H9 (cell line): Measurements from ENCODE around the gene FHIT. TPM values are rescaled to one million over a fixed set of nuclear protein-coding genes. Genes with fewer than 3 reads are reported as not detected.

Experiments
- DNase-seq: peaks from one replicate; pipeline ENCODE4 v3.0.0-alpha.2; 2017
- H2AFZ ChIP-seq: one replicate; pipeline ENCODE4 v1.6.1; 2013; ENCODE audit warnings: mild to moderate bottlenecking, low read length, control low read depth, moderate library complexity
- H2AK5ac ChIP-seq: 2 replicates; pipeline ENCODE4 v1.6.1; 2013; ENCODE audit warnings: low read length, control low read depth, mixed read lengths; ENCODE audit not compliant: insufficient read length
- H2BK120ac ChIP-seq: one replicate; pipeline ENCODE4 v1.6.1; 2013; ENCODE audit warnings: low read depth, mild to moderate bottlenecking, low read length, control low read depth, inconsistent platforms; ENCODE audit not compliant: poor library complexity, severe bottlenecking
- H2BK12ac ChIP-seq: 2 replicates; pipeline ENCODE4 v1.6.1; 2013; ENCODE audit warnings: low read length, control low read depth, mixed read lengths, low read depth; ENCODE audit not compliant: insufficient read length
- H2BK15ac ChIP-seq: 2 replicates; pipeline ENCODE4 v1.6.1; 2013; ENCODE audit warnings: low read depth, low read length, control low read depth
- H2BK20ac ChIP-seq: one replicate; pipeline ENCODE4 v1.6.1; 2013; ENCODE audit warnings: low read depth, mild to moderate bottlenecking, low read length, control low read depth, inconsistent platforms; ENCODE audit not compliant: poor library complexity, severe bottlenecking
- H2BK5ac ChIP-seq: 2 replicates; pipeline ENCODE4 v1.6.1; 2013; ENCODE audit warnings: low read length, control low read depth, mixed read lengths; ENCODE audit not compliant: insufficient read length
- H3K14ac ChIP-seq: 2 replicates; pipeline ENCODE4 v1.6.1; 2013; ENCODE audit warnings: low read length, control low read depth; ENCODE audit not compliant: insufficient read depth
- H3K18ac ChIP-seq: 2 replicates; pipeline ENCODE4 v1.6.1; 2013; ENCODE audit warnings: low read depth, mild to moderate bottlenecking, mixed read lengths, low read length, control low read depth; ENCODE audit not compliant: insufficient read length
- H3K23ac ChIP-seq: 2 replicates; pipeline ENCODE4 v1.6.1; 2013; ENCODE audit warnings: low read length, control low read depth, mixed read lengths, low read depth; ENCODE audit not compliant: insufficient read length
- H3K23me2 ChIP-seq: 2 replicates; pipeline ENCODE4 v1.6.1; 2013; ENCODE audit warnings: low read depth, mild to moderate bottlenecking, mixed read lengths, low read length, control low read depth; ENCODE audit not compliant: insufficient read length, poor library complexity, severe bottlenecking
- H3K27ac ChIP-seq: 2 replicates; pipeline ENCODE4 v1.5.1; 2013; ENCODE audit warnings: low read length, control low read depth, mixed read lengths, low read depth; ENCODE audit not compliant: insufficient read length
- H3K27me3 ChIP-seq: 2 replicates; pipeline ENCODE4 v1.6.1; 2013; ENCODE audit warnings: low read length, control low read depth, inconsistent platforms; ENCODE audit not compliant: insufficient read depth
- H3K4ac ChIP-seq: 2 replicates; pipeline ENCODE4 v1.6.1; 2013; ENCODE audit warnings: low read depth, mild to moderate bottlenecking, control low read depth, inconsistent platforms, low read length, moderate library complexity
- H3K4me1 ChIP-seq: 2 replicates; pipeline ENCODE4 v1.6.1; 2013; ENCODE audit warnings: low read length, control low read depth, inconsistent platforms; ENCODE audit not compliant: insufficient read depth
- H3K4me2 ChIP-seq: 2 replicates; pipeline ENCODE4 v1.6.1; 2013; ENCODE audit warnings: low read length, control low read depth, mixed read lengths; ENCODE audit not compliant: insufficient read length, insufficient read depth
- H3K56ac ChIP-seq: 2 replicates; pipeline ENCODE4 v1.6.1; 2013; ENCODE audit warnings: low read depth, mild to moderate bottlenecking, mixed read lengths, low read length, control low read depth; ENCODE audit not compliant: insufficient read length
- H3K79me1 ChIP-seq: 2 replicates; pipeline ENCODE4 v1.6.1; 2013; ENCODE audit warnings: low read depth, mild to moderate bottlenecking, moderate library complexity, low read length, control low read depth, inconsistent platforms; ENCODE audit not compliant: insufficient read depth, poor library complexity, severe bottlenecking
- H3K79me2 ChIP-seq: 2 replicates; pipeline ENCODE4 v1.6.1; 2013; ENCODE audit warnings: low read length, control low read depth, inconsistent platforms; ENCODE audit not compliant: insufficient read depth
- H3K9ac ChIP-seq: 2 replicates; pipeline ENCODE4 v1.6.1; 2013; ENCODE audit warnings: low read length, control low read depth, mixed read lengths; ENCODE audit not compliant: insufficient read length; ENCODE audit errors: extremely low read depth
- H3K9me3 ChIP-seq: one replicate; pipeline ENCODE4 v1.6.1; 2013; ENCODE audit warnings: low read depth, low read length, inconsistent platforms; ENCODE audit not compliant: control insufficient read depth
- H3T11ph ChIP-seq: one replicate; pipeline ENCODE4 v1.6.1; 2013; ENCODE audit warnings: mild to moderate bottlenecking, low read length, control low read depth, inconsistent platforms
- H4K20me1 ChIP-seq: one replicate; pipeline ENCODE4 v1.6.1; 2013; ENCODE audit not compliant: control insufficient read depth, insufficient read length, insufficient read depth
- H4K5ac ChIP-seq: 2 replicates; pipeline ENCODE4 v1.6.1; 2013; ENCODE audit warnings: low read depth, mild to moderate bottlenecking, mixed read lengths, low read length, control low read depth; ENCODE audit not compliant: insufficient read length
- H4K8ac ChIP-seq: replicated peaks from 2 replicates; pipeline ENCODE4 v1.6.1; 2013; ENCODE audit warnings: low read length, control low read depth, mixed read lengths, low read depth; ENCODE audit not compliant: insufficient read length
- H4K91ac ChIP-seq: 2 replicates; pipeline ENCODE4 v1.6.1; 2013; ENCODE audit warnings: low read depth, mild to moderate bottlenecking, moderate library complexity, mixed read lengths, low read length, control low read depth; ENCODE audit not compliant: insufficient read length
- H3K27ac Mint-ChIP-seq, 3 experiments: 2 replicates in 2 of 3; 3 replicates in 1 of 3; pipeline ENCODE4 v1.8.0; 2020 to 2021; ENCODE audit warnings: mixed read lengths in 3 of 3, mild to moderate bottlenecking in 1 of 3, moderate library complexity in 1 of 3
- H3K27me3 Mint-ChIP-seq: 2 replicates; pipeline ENCODE4 v1.8.0; 2021; ENCODE audit warnings: low read depth, mild to moderate bottlenecking, moderate library complexity, mixed read lengths
- H3K36me3 Mint-ChIP-seq, 3 experiments: 2 replicates in 2 of 3; 3 replicates in 1 of 3; pipeline ENCODE4 v1.8.0; 2020 to 2021; ENCODE audit warnings: low read depth in 3 of 3, mixed read lengths in 3 of 3; ENCODE audit not compliant: insufficient read depth in 1 of 3
- H3K4me1 Mint-ChIP-seq, 2 experiments: 2 replicates each; pipeline ENCODE4 v1.8.0; 2020; ENCODE audit warnings: mixed read lengths in 2 of 2
- H3K4me3 Mint-ChIP-seq, 2 experiments: 2 replicates in 1 of 2; 3 replicates in 1 of 2; pipeline ENCODE4 v1.8.0; 2020 to 2021; ENCODE audit warnings: mild to moderate bottlenecking in 2 of 2, mixed read lengths in 2 of 2, moderate library complexity in 1 of 2
- H3K9me3 Mint-ChIP-seq, 2 experiments: 2 replicates in 1 of 2; 3 replicates in 1 of 2; pipeline ENCODE4 v1.8.0; 2020; ENCODE audit warnings: mild to moderate bottlenecking in 2 of 2, mixed read lengths in 2 of 2, moderate library complexity in 1 of 2
- CTCF ChIP-seq: fragments of 200-600 bp; sonication (generic); conservative IDR thresholded peaks from 3 replicates; pipeline ENCODE4 v1.8.0; 2021; ENCODE audit warnings: antibody characterized with exemption, mild to moderate bottlenecking
- WGBS: extraction: QIAGEN DNeasy Blood & Tissue Kit; methylation state at CpG from one replicate; pipeline ENCODE4 v1.1.7; 2013; ENCODE audit warnings: missing lambda C conversion rate, low lambda C conversion rate, mixed read lengths; ENCODE audit not compliant: insufficient read length; ENCODE audit errors: extremely low coverage; 5-methylcytosine and 5-hydroxymethylcytosine counted together
- total RNA-seq: library from RNA; stranded (reverse); gene quantifications from 2 replicates; pipeline ENCODE4 v1.2.1, GENCODE V29; 2021

The FHIT gene
- total RNA-seq, 1 experiment from 2014 or later: 3.0 TPM

GRCh38 chr3:61247191-61247590 is 4.1 kb downstream of the FHIT start:
- H2BK20ac ChIP-seq: no peak overlapping the region

More at GRCh38 chr3:61247191-61247590, 4.1 kb downstream of the FHIT start:
- no CpG with 5 or more reads among the region's 4 CpGs for WGBS
- no peak overlapping the region for H2BK5ac ChIP-seq
- no peaks in the 10 kb centered on the region for H3K36me3 Mint-ChIP-seq
- H3K27ac ChIP-seq: no peak overlapping the region
- no peak overlapping the region for H2AK5ac ChIP-seq
- no peak overlapping the region for H2AFZ ChIP-seq
- no peak overlapping the region for H3K14ac ChIP-seq
- no peak overlapping the region for H4K91ac ChIP-seq
- H3K9me3 Mint-ChIP-seq: no peaks in the 10 kb centered on the region
- no peak overlapping the region for H3K23ac ChIP-seq
- no peak overlapping the region for H3K18ac ChIP-seq
- H3K56ac ChIP-seq: no peak overlapping the region
- H3K9me3 ChIP-seq: no peaks in the 10 kb centered on the region
- H4K8ac ChIP-seq: no peak overlapping the region
- no peak overlapping the region for H2BK120ac ChIP-seq
- no peak overlapping the region for H3T11ph ChIP-seq
- peaks cover 2% of the 10 kb centered on the region; the same call in 1 of the 2 replicates for H3K4me1 ChIP-seq
- H3K27ac Mint-ChIP-seq: no peak overlapping the region; a peak in 1 of 7 replicates
- no peaks in the 10 kb centered on the region for H3K27me3 Mint-ChIP-seq
- H3K4ac ChIP-seq: no peak overlapping the region
- H3K9ac ChIP-seq: no peak overlapping the region
- H3K79me1 ChIP-seq: no peaks in the 10 kb centered on the region
- no peak for DNase-seq
- H3K23me2 ChIP-seq: peaks cover 7% of the 10 kb centered on the region
- no peaks in the 10 kb centered on the region for H3K79me2 ChIP-seq
- TF ChIP-seq CTCF: no peak
- H3K4me1 Mint-ChIP-seq: peaks cover 46 to 54% of the 10 kb centered on the region in 2 experiments
- no peak overlapping the region for H2BK15ac ChIP-seq
- no peak overlapping the region for H4K5ac ChIP-seq
- H3K27me3 ChIP-seq: no peaks in the 10 kb centered on the region
- no peaks in the 10 kb centered on the region for H4K20me1 ChIP-seq
- no peak overlapping the region for H3K4me2 ChIP-seq
- H2BK12ac ChIP-seq: no peak overlapping the region
- no peak overlapping the region for H3K4me3 Mint-ChIP-seq
